GM12878 (cell line): ENCODE data around the gene SLC5A2. TPM values are rescaled to one million over a fixed set of nuclear protein-coding genes. Genes with fewer than 3 reads are reported as not detected.

Source experiments
- ATAC-seq: fragments of 200-7000 bp; cut with Tn5 transposase; 3 replicates; pipeline ENCODE4 v1.9.1; 2020; ENCODE audit warnings: mild to moderate bottlenecking, moderate library complexity
- BruUV-seq: library from RNA; stranded (reverse); fragments of 400-500 nt; replicated peaks from 2 replicates; lab custom pipeline; 2021; lab: Mats Ljungman, UMichigan
- CTCF ChIA-PET: fragments of 300-600 bp; sonication (Branson Sonifier 250); formaldehyde crosslinking; extraction: SDS; loops from one replicate; lab custom pipeline; 2021; ENCODE audit warnings: inconsistent platforms; lab: Yijun Ruan, JAX
- POLR2A ChIA-PET: fragments of 350-600 bp; formaldehyde crosslinking; extraction: SDS; loops from one replicate; lab custom pipeline; 2021; ENCODE audit warnings: inconsistent platforms; lab: Charles Lee
- RAD21 ChIA-PET: fragments of 300-600 bp; sonication (Branson Sonifier 250); formaldehyde crosslinking; loops from one replicate; lab custom pipeline; 2023; ENCODE audit warnings: antibody characterized with exemption; ENCODE audit not compliant: unreplicated experiment; lab: Charles Lee
- SMC1A ChIA-PET: fragments of 300-600 bp; sonication (Branson Sonifier 250); formaldehyde crosslinking; loops from one replicate; lab custom pipeline; 2023; ENCODE audit not compliant: unreplicated experiment, uncharacterized antibody; lab: Charles Lee
- DNase-seq: peaks from one replicate; pipeline ENCODE4 v3.0.0-alpha.2; 2011; ENCODE audit warnings: low read depth, low spot score
- FAIRE-seq: peaks from 3 replicates; lab custom pipeline; 2011; peaks lifted over from hg19 to GRCh38; lab: Jason Lieb, UNC
- H2AFZ ChIP-seq: 2 replicates; pipeline ENCODE4 v1.6.0; 2011; ENCODE audit warnings: low read depth, low read length, control low read depth; ENCODE audit not compliant: control insufficient read depth
- H3K27ac ChIP-seq: 2 replicates; pipeline ENCODE4 v1.5.1; 2011; ENCODE audit warnings: control low read depth; ENCODE audit not compliant: control insufficient read depth, insufficient read depth
- H3K27me3 ChIP-seq, 2 experiments: replicated peaks in 1 of 2; 2 replicates each; pipeline versions ENCODE4 v1.6.0 to v1.6.1; 2011; ENCODE audit warnings: low read length in 1 of 2; ENCODE audit not compliant: control insufficient read depth in 2 of 2, insufficient read depth in 2 of 2
- H3K36me3 ChIP-seq, 2 experiments: 2 replicates each; pipeline ENCODE4 v1.5.1; 2011; ENCODE audit warnings: low read length in 1 of 2; ENCODE audit not compliant: control insufficient read depth in 2 of 2, insufficient read depth in 2 of 2
- H3K4me1 ChIP-seq: 2 replicates; pipeline ENCODE4 v1.6.1; 2011; ENCODE audit warnings: mild to moderate bottlenecking, low read length, moderate library complexity, mixed read lengths; ENCODE audit not compliant: control insufficient read depth, insufficient read depth
- H3K4me2 ChIP-seq: 2 replicates; pipeline ENCODE4 v1.6.0; 2011; ENCODE audit warnings: control low read depth; ENCODE audit not compliant: control insufficient read depth, insufficient read depth
- H3K4me3 ChIP-seq: fragments of 200-600 bp; sonication (generic); 2 replicates; pipeline ENCODE4 v1.5.1; 2016
- H3K79me2 ChIP-seq: 2 replicates; pipeline ENCODE4 v1.6.0; 2011; ENCODE audit warnings: low read length; ENCODE audit not compliant: control insufficient read depth, insufficient read depth
- H3K9ac ChIP-seq: 2 replicates; pipeline ENCODE4 v1.8.0; 2011; ENCODE audit warnings: low read length, control low read depth, mixed read lengths; ENCODE audit not compliant: control insufficient read depth, insufficient read depth
- H3K9me3 ChIP-seq: replicated peaks from 3 replicates; pipeline ENCODE4 v1.5.1; 2011; ENCODE audit warnings: mild to moderate bottlenecking, low read length; ENCODE audit not compliant: control insufficient read depth, insufficient read depth
- H4K20me1 ChIP-seq: 2 replicates; pipeline ENCODE4 v1.6.0; 2011; ENCODE audit not compliant: control insufficient read depth, insufficient read depth
- BMI1 ChIP-seq: fragments of 450-650 bp; IDR thresholded peaks from 2 replicates; pipeline ENCODE4 v1.6.1; 2016; ENCODE audit warnings: mild to moderate bottlenecking, moderate library complexity, borderline replicate concordance
- EGR1 ChIP-seq, 2 experiments: IDR thresholded peaks; 1 replicate in 1 of 2; 2 replicates in 1 of 2; pipeline ENCODE4 v1.6.1; 2011 to 2012; ENCODE audit warnings: low read depth in 2 of 2, low read length in 2 of 2, borderline replicate concordance in 1 of 2, mild to moderate bottlenecking in 1 of 2, moderate library complexity in 1 of 2
- PKNOX1 ChIP-seq: fragments of 450-650 bp; IDR thresholded peaks from 2 replicates; pipeline ENCODE4 v1.6.1; 2016; ENCODE audit warnings: mild to moderate bottlenecking
- POU2F2 ChIP-seq: IDR thresholded peaks from 3 replicates; pipeline ENCODE4 v1.6.1; 2011; ENCODE audit warnings: low read depth, mild to moderate bottlenecking, low read length, borderline replicate concordance
- RCOR1 ChIP-seq: conservative IDR thresholded peaks from 2 replicates; pipeline ENCODE4 v1.6.1; 2012; ENCODE audit warnings: low read depth, low read length, improper control_type of control experiment
- USF1 ChIP-seq: IDR thresholded peaks from 2 replicates; pipeline ENCODE4 v1.6.1; 2011; ENCODE audit warnings: borderline replicate concordance, low read depth, mild to moderate bottlenecking, moderate library complexity, mixed read lengths, low read length; ENCODE audit not compliant: insufficient read depth; ENCODE audit errors: extremely low read length
- ZNF274 ChIP-seq: IDR thresholded peaks from one replicate; pipeline ENCODE4 v1.8.0; 2011; ENCODE audit not compliant: insufficient read length, insufficient read depth
- ZNF687 ChIP-seq: fragments of 450-650 bp; IDR thresholded peaks from 2 replicates; pipeline ENCODE4 v1.6.1; 2017; ENCODE audit warnings: mild to moderate bottlenecking, moderate library complexity
- WGBS: methylation state at CpG from one replicate; pipeline ENCODE4 v1.1.6; 2016; ENCODE audit warnings: low lambda C conversion rate; ENCODE audit not compliant: insufficient replicate concordance, insufficient coverage; ENCODE audit errors: missing lambda C conversion rate; 5-methylcytosine and 5-hydroxymethylcytosine counted together
- in situ Hi-C: fragments of 300-500 bp; cut with MboI; formaldehyde crosslinking; loops from 9 replicates; pipeline ENCODE4 v1.14.3; 2018; ENCODE audit warnings: mixed read lengths
- intact Hi-C: fragments of 100-400 bp; cut with micrococcal nuclease; formaldehyde crosslinking; loops from one replicate; pipeline ENCODE4 v1.14.2; 2022; ENCODE audit not compliant: unreplicated experiment
- polyA plus RNA-seq, 11 experiments: library from polyadenylated mRNA; depleted of rRNA in 4 of 11; unstranded in 6 of 11; stranded (reverse) in 5 of 11; fragments of >200 nt; fragmentation: Nextera tagmentation in 4 of 11; fragmentation: Illumina TruSeq in 1 of 11; extraction: Ambion mirVana in 4 of 11; extraction: Trizol in 1 of 11; gene quantifications; 1 replicate in 1 of 11; 2 replicates in 10 of 11; pipeline versions ENCODE4 v1.2.1 to v1.2.3, GENCODE V29; 2011 to 2016; ENCODE audit warnings: inconsistent platforms in 2 of 11, missing spikeins in 2 of 11, low read depth in 1 of 11
- total RNA-seq, 4 experiments: library from RNA; depleted of rRNA in 3 of 4; stranded (reverse); fragments of >200 nt in 3 of 4; fragmentation: Illumina TruSeq in 1 of 4; extraction: Trizol in 1 of 4; gene quantifications; 2 replicates each; pipeline versions ENCODE4 v1.2.1 to v1.2.3, GENCODE V29; 2013 to 2021

Gene SLC5A2
- total and polyA plus RNA-seq, 10 of the 15 experiments (the other 5 are each of a cell fraction or from before 2014, with no cell fraction given): 3.6 to 4.8 (median 4.4) TPM; not detected in 6

GRCh38 chr16:31499928-31500327 is 17.0 kb downstream of the SLC5A2 start:
- Histone ChIP-seq H3K4me1 (peaks cover 3% of the 10 kb centered on the region), H3K9ac (no peak overlapping the region), H2AFZ (no peak overlapping the region), H3K4me2 (no peak overlapping the region), H3K79me2 (no peaks in the 10 kb centered on the region), H3K9me3 (no peaks in the 10 kb centered on the region), H4K20me1 (no peaks in the 10 kb centered on the region), H3K36me3 (no peaks in the 10 kb centered on the region; a peak in 1 of 4 replicates), H3K27me3 (no peaks in the 10 kb centered on the region), H3K4me3 (no peak overlapping the region), H3K27ac (no peak overlapping the region)
- no TSS peak for BruUV-seq
- 92% methylated on average over 8 of the region's 8 CpGs for WGBS
- ChIA-PET POLR2A (interaction anchor here (0.5 kb wide), 1 partner anchor 22 kb away, joined by 3 read pairs; no protein-coding TSS in a partner anchor), CTCF (interaction anchor here (1.3 kb wide), 1 partner anchor 361 kb away, joined by 4 read pairs; no protein-coding TSS in a partner anchor), SMC1A (interaction anchor here (0.7 kb wide), 1 partner anchor 40 kb away, joined by 4 read pairs; no protein-coding TSS in a partner anchor), RAD21 (no interaction called here)
- FAIRE-seq (no peak), DNase-seq (no peak), ATAC-seq (no peak)
- TF ChIP-seq ZNF274 (no peak), USF1 (no peak), RCOR1 (no peak), POU2F2 (no peak), PKNOX1 (no peak), EGR1 (IDR thresholded peaks at IDR 0.05; ENCODE audit: borderline replicate concordance in 1 of 2, low read depth in 2 of 2, low read length in 2 of 2) (no peak), ZNF687 (no peak), BMI1 (no peak)
- intact Hi-C loops: loop anchor here (10.0 kb wide), 1 partner anchor 65 kb away; no protein-coding TSS in a partner anchor
- in situ Hi-C loops: no loop called here
